K562 (cell line): ENCODE measurements around the gene MYO3B. TPM values are rescaled to one million over a fixed set of nuclear protein-coding genes. Genes with fewer than 3 reads are reported as not detected.

Experiments
- ATAC-seq: fragments of 200-7000 bp; cut with Tn5 transposase; 3 replicates; pipeline ENCODE4 v1.9.1; 2020; ENCODE audit warnings: moderate library complexity
- BruUV-seq: library from RNA; stranded (reverse); fragments of 400-500 nt; replicated peaks from 2 replicates; lab custom pipeline; 2021; lab: Mats Ljungman, UMichigan
- CTCF ChIA-PET: fragments of 300-600 bp; formaldehyde crosslinking; extraction: SDS; loops from one replicate; lab custom pipeline; 2021; ENCODE audit warnings: low intra/inter-chr PET ratio; lab: Yijun Ruan, JAX
- POLR2A ChIA-PET: fragments of 300-600, 350-650 bp; sonication (Branson Sonifier 250); formaldehyde crosslinking; extraction: SDS; loops from one replicate; lab custom pipeline; 2021; ENCODE audit warnings: antibody characterized with exemption, inconsistent platforms; lab: Yijun Ruan, JAX
- DNase-seq, 4 experiments: peaks; one replicate each; pipeline versions ENCODE4 v3.0.0 to v3.0.0-alpha.2; 2011 to 2018; ENCODE audit warnings: low spot score in 3 of 4, mixed read lengths in 3 of 4; ENCODE audit errors: extremely low read depth in 1 of 4
- FAIRE-seq: peaks from 2 replicates; lab custom pipeline; 2011; peaks lifted over from hg19 to GRCh38; lab: Jason Lieb, UNC
- H2AFZ ChIP-seq: 2 replicates; pipeline ENCODE4 v1.6.0; 2011; ENCODE audit warnings: low read depth, low read length, control low read depth, inconsistent platforms
- H3K27ac ChIP-seq: fragments of 200-600 bp; 3 replicates; pipeline ENCODE4 v1.8.0; 2011; ENCODE audit warnings: low read depth, mild to moderate bottlenecking, control low read depth, inconsistent platforms, low read length, moderate library complexity, mixed read lengths; ENCODE audit errors: extremely low read depth
- H3K27me3 ChIP-seq, 2 experiments: fragments of 300-600 bp in 1 of 2; 2 replicates in 1 of 2; 3 replicates in 1 of 2; pipeline versions ENCODE4 v1.6.0 to v1.8.0; 2011; ENCODE audit warnings: inconsistent platforms in 2 of 2, low read length in 2 of 2, mild to moderate bottlenecking in 1 of 2, mixed read lengths in 1 of 2, moderate library complexity in 1 of 2; ENCODE audit not compliant: control insufficient read depth in 2 of 2, insufficient read depth in 2 of 2
- H3K36me3 ChIP-seq: fragments of 300-600 bp; 3 replicates; pipeline ENCODE4 v1.8.0; 2011; ENCODE audit warnings: mild to moderate bottlenecking, low read length, inconsistent platforms; ENCODE audit not compliant: control insufficient read depth, insufficient read depth
- H3K4me1 ChIP-seq, 2 experiments: fragments of 200-600 bp in 1 of 2; replicated peaks in 1 of 2; 2 replicates in 1 of 2; 3 replicates in 1 of 2; pipeline versions ENCODE4 v1.5.1 to v1.8.0; 2011; ENCODE audit warnings: inconsistent platforms in 2 of 2, low read length in 2 of 2, mild to moderate bottlenecking in 1 of 2, mixed read lengths in 1 of 2, moderate library complexity in 1 of 2; ENCODE audit not compliant: control insufficient read depth in 2 of 2, insufficient read depth in 2 of 2
- H3K4me2 ChIP-seq: 2 replicates; pipeline ENCODE4 v1.6.1; 2011; ENCODE audit warnings: low read length, control low read depth, inconsistent platforms, mixed read lengths; ENCODE audit not compliant: insufficient read depth
- H3K4me3 ChIP-seq: fragments of 200-600 bp; sonication (generic), shearing (Covaris generic); 2 replicates; pipeline ENCODE4 v1.5.1; 2016; ENCODE audit warnings: control low read depth, inconsistent platforms
- H3K79me2 ChIP-seq: fragments of 200-600 bp; 3 replicates; pipeline ENCODE4 v1.8.0; 2011; ENCODE audit warnings: low read length, inconsistent platforms; ENCODE audit not compliant: control insufficient read depth, insufficient read depth
- H3K9ac ChIP-seq, 2 experiments: 2 replicates each; pipeline versions ENCODE4 v1.6.0 to v1.6.1; 2011; ENCODE audit warnings: low read depth in 2 of 2, low read length in 2 of 2, control low read depth in 1 of 2, inconsistent platforms in 1 of 2, mild to moderate bottlenecking in 1 of 2, mixed read lengths in 1 of 2; ENCODE audit not compliant: insufficient read depth in 1 of 2
- H3K9me1 ChIP-seq: one replicate; pipeline ENCODE4 v1.6.0; 2011; ENCODE audit warnings: inconsistent platforms, mild to moderate bottlenecking, low read length, moderate library complexity; ENCODE audit not compliant: control insufficient read depth, insufficient read depth
- H3K9me3 ChIP-seq: replicated peaks from 2 replicates; pipeline ENCODE4 v1.5.1; 2011; ENCODE audit warnings: low read depth, low read length, inconsistent platforms; ENCODE audit not compliant: control insufficient read depth, insufficient read depth
- H4K20me1 ChIP-seq: replicated peaks from 2 replicates; pipeline ENCODE4 v1.6.1; 2011; ENCODE audit warnings: low read length, inconsistent platforms, mixed read lengths; ENCODE audit not compliant: control insufficient read depth, insufficient read depth
- ID3 ChIP-seq, 2 experiments: fragments of 250-450 bp in 1 of 2; fragments of 450-650 bp in 1 of 2; sonication (Bioruptor Pico) in 1 of 2; IDR thresholded peaks; 2 replicates each; pipeline versions ENCODE4 v1.6.1 to v1.8.0; 2016 to 2021; ENCODE audit warnings: mild to moderate bottlenecking in 2 of 2, moderate library complexity in 2 of 2, missing compliant biosample characterization in 1 of 2, missing genetic modification characterization in 1 of 2
- PYGO2 ChIP-seq: fragments of 450-650 bp; IDR thresholded peaks from 2 replicates; pipeline ENCODE4 v1.6.1; 2016; ENCODE audit warnings: mild to moderate bottlenecking, missing genetic modification characterization, moderate library complexity, missing compliant biosample characterization
- SMAD3 ChIP-seq: fragments of 450-650 bp; formaldehyde crosslinking; conservative IDR thresholded peaks from 2 replicates; pipeline ENCODE4 v1.4.0; 2020; ENCODE audit warnings: mild to moderate bottlenecking
- ZNF398 ChIP-seq: fragments of 250-450 bp; sonication (Bioruptor Pico); IDR thresholded peaks from 2 replicates; pipeline ENCODE4 v1.8.0; 2021; ENCODE audit warnings: moderate library complexity, mild to moderate bottlenecking, inconsistent platforms
- WGBS: fragments of 100-300 bp; shearing (Covaris generic); methylation state at CpG from one replicate; pipeline ENCODE4 v1.1.6; 2016; ENCODE audit warnings: low coverage, mixed read lengths; ENCODE audit not compliant: insufficient coverage; ENCODE audit errors: missing lambda C conversion rate; 5-methylcytosine and 5-hydroxymethylcytosine counted together
- in situ Hi-C: fragments of 300-500 bp; cut with MboI; formaldehyde crosslinking; loops from 4 replicates; pipeline ENCODE4 v1.15.0; 2018; ENCODE audit warnings: inconsistent platforms, mixed read lengths
- intact Hi-C: fragments of 100-400 bp; cut with micrococcal nuclease; formaldehyde crosslinking; loops from 2 replicates; pipeline ENCODE4 v1.14.2; 2022
- polyA plus RNA-seq, 8 experiments: library from polyadenylated mRNA; depleted of rRNA in 4 of 8; stranded (reverse) in 5 of 8; unstranded in 3 of 8; fragments of >200 nt; fragmentation: Nextera tagmentation in 2 of 8; fragmentation: Illumina TruSeq in 1 of 8; extraction: Ambion mirVana in 2 of 8; extraction: Trizol in 1 of 8; gene quantifications; 2 replicates each; pipeline versions ENCODE4 v1.2.1 to v1.2.3, GENCODE V29; 2011 to 2014; ENCODE audit warnings: inconsistent platforms in 1 of 8, missing spikeins in 1 of 8
- total RNA-seq, 7 experiments: library from RNA; depleted of rRNA in 6 of 7; stranded (reverse); fragments of >200 nt in 6 of 7; fragmentation: Illumina TruSeq in 2 of 7; extraction: Trizol in 2 of 7; gene quantifications; 2 replicates each; pipeline versions ENCODE4 v1.2.1 to v1.2.3, GENCODE V29; 2011 to 2021; ENCODE audit warnings: low replicate concordance in 1 of 7

Gene MYO3B
- total and polyA plus RNA-seq, 9 of the 15 experiments (the other 6 are each of a cell fraction or from before 2014, with no cell fraction given) = 2.7 to 6.5 (median 3.6) TPM

GRCh38 chr2:170201734-170202393, 23.9 kb downstream of the MYO3B start:
- no peak for ATAC-seq
- intact Hi-C loops (no loop called here), in situ Hi-C loops (no loop called here)
- Histone ChIP-seq H3K4me2 (no peak overlapping the region), H3K9ac (no peak overlapping the region), H2AFZ (peak overlapping the region; percentile 35; the same call in 1 of the 2 replicates), H3K79me2 (no peaks in the 10 kb centered on the region), H3K27ac (no peak overlapping the region), H3K9me3 (no peaks in the 10 kb centered on the region), H4K20me1 (no peaks in the 10 kb centered on the region), H3K4me1 (peaks cover 2 to 13% of the 10 kb centered on the region in 2 experiments; a peak in 4 of 5 replicates), H3K4me3 (no peak overlapping the region), H3K27me3 (no peaks in the 10 kb centered on the region), H3K36me3 (no peaks in the 10 kb centered on the region), H3K9me1 (no peaks in the 10 kb centered on the region)
- no peak for DNase-seq
- ChIA-PET POLR2A (interaction anchor here (0.7 to 1.5 kb wide), 3 partner anchors 11 to 37 kb away, joined by 3 to 4 read pairs (median 3); no protein-coding TSS in a partner anchor), CTCF (no interaction called here)
- no TSS peak for BruUV-seq
- no peak for FAIRE-seq
- no peak for TF ChIP-seq SMAD3 (CRISPR knock-in tag)
- no peak for TF ChIP-seq PYGO2
- TF ChIP-seq ZNF398 (CRISPR knock-in tag) = no peak
- TF ChIP-seq ID3 (CRISPR knock-in tag; IDR thresholded peaks at IDR 0.05) = no peak
- 0 out of 2 replicates have a peak, but pooled peaks have one; percentile 21 for TF ChIP-seq ID3 (tag; IDR thresholded peaks at IDR 0.05)
- 37% methylated on average over 3 of the region's 3 CpGs for WGBS
